Prostate gland (tissue), 2 donors: Measurements from ENCODE around the gene C20orf144.

Source experiments
- POLR2A ChIP-seq: fragments of 450-650 bp; IDR thresholded peaks from one replicate; pipeline ENCODE4 v1.6.1; 2016; ENCODE audit warnings: antibody characterized with exemption, mild to moderate bottlenecking
- TF ChIP-seq, protein P1 (sequence below), 4 experiments: fragments of 200-600 bp in 2 of 4; fragments of 450-650 bp in 2 of 4; sonication (generic) in 2 of 4; IDR thresholded peaks; 1 replicate in 3 of 4; 2 replicates in 1 of 4; pipeline ENCODE4 v1.5.1; 2016 to 2019; ENCODE audit warnings: antibody characterized with exemption in 4 of 4, mild to moderate bottlenecking in 2 of 4, moderate library complexity in 2 of 4

DNA sequence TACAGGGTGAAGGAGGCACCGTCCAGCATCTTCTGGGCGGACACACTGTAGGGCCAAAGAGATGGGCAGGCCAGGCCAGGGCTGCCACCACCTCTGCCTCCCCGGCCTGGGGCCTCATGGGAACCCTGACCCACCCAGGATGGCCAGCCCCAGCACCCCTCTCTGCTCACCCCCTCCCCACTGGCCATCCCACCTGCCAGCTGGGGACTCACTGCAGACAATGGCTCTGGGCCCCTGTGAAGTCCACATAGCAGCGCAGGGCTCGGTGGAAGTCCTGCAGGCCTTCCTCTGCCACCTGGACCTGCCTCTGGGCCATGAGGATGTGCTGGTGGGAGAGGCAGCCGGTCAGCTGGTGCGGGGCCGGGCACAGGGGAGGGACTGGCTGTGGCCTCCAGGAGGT lies 3.6 kb upstream of the C20orf144 start:
- TF ChIP-seq, protein P1, sequence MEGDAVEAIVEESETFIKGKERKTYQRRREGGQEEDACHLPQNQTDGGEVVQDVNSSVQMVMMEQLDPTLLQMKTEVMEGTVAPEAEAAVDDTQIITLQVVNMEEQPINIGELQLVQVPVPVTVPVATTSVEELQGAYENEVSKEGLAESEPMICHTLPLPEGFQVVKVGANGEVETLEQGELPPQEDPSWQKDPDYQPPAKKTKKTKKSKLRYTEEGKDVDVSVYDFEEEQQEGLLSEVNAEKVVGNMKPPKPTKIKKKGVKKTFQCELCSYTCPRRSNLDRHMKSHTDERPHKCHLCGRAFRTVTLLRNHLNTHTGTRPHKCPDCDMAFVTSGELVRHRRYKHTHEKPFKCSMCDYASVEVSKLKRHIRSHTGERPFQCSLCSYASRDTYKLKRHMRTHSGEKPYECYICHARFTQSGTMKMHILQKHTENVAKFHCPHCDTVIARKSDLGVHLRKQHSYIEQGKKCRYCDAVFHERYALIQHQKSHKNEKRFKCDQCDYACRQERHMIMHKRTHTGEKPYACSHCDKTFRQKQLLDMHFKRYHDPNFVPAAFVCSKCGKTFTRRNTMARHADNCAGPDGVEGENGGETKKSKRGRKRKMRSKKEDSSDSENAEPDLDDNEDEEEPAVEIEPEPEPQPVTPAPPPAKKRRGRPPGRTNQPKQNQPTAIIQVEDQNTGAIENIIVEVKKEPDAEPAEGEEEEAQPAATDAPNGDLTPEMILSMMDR (IDR thresholded peaks at IDR 0.05), result no peak
- no peak for TF ChIP-seq POLR2A
